Neural cell (in vitro differentiated cells): ENCODE measurements around the gene COL28A1.

Experiments used
- CTCF ChIP-seq: fragments of 450-650 bp; IDR thresholded peaks from 2 replicates; pipeline ENCODE4 v1.5.1; 2014; ENCODE audit warnings: antibody characterized with exemption, mild to moderate bottlenecking, moderate library complexity; ENCODE audit not compliant: poor library complexity, severe bottlenecking
- EP300 ChIP-seq: fragments of 450-650 bp; conservative IDR thresholded peaks from 2 replicates; pipeline ENCODE4 v1.6.1; 2014; ENCODE audit warnings: antibody characterized with exemption, mild to moderate bottlenecking, moderate library complexity; ENCODE audit not compliant: poor library complexity, severe bottlenecking
- POLR2AphosphoS5 ChIP-seq: IDR thresholded peaks from 2 replicates; pipeline ENCODE4 v1.6.1; 2012
- TAF1 ChIP-seq: IDR thresholded peaks from 2 replicates; pipeline ENCODE4 v1.6.1; 2012; ENCODE audit warnings: low read depth
- TF ChIP-seq, protein P1 (sequence below): IDR thresholded peaks from 2 replicates; pipeline ENCODE4 v1.6.1; 2012; ENCODE audit warnings: borderline replicate concordance

DNA sequence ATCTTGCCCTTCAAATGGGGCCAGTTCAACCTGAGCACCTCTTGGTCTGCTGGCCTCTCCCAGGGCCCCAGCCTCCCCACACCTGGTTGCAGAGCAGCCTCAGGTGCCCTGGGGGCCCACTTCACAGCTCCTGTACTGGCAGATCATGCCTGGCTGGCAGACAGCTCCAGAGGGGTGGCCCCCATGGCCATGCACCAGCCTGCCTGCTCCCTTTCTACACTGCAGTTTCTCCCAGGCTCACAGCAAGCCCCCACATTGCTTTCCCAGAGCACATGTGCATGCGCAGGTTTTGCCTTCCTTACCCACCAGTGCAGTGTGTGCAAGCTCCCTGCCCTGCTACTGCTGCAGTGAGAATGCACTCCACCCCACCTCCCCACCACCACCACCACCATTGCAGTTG lies 21.2 kb upstream of the COL28A1 start:
- TF ChIP-seq CTCF (no peak), POLR2AphosphoS5 (no peak), TAF1 (no peak), EP300 (no peak)
- TF ChIP-seq, protein P1, sequence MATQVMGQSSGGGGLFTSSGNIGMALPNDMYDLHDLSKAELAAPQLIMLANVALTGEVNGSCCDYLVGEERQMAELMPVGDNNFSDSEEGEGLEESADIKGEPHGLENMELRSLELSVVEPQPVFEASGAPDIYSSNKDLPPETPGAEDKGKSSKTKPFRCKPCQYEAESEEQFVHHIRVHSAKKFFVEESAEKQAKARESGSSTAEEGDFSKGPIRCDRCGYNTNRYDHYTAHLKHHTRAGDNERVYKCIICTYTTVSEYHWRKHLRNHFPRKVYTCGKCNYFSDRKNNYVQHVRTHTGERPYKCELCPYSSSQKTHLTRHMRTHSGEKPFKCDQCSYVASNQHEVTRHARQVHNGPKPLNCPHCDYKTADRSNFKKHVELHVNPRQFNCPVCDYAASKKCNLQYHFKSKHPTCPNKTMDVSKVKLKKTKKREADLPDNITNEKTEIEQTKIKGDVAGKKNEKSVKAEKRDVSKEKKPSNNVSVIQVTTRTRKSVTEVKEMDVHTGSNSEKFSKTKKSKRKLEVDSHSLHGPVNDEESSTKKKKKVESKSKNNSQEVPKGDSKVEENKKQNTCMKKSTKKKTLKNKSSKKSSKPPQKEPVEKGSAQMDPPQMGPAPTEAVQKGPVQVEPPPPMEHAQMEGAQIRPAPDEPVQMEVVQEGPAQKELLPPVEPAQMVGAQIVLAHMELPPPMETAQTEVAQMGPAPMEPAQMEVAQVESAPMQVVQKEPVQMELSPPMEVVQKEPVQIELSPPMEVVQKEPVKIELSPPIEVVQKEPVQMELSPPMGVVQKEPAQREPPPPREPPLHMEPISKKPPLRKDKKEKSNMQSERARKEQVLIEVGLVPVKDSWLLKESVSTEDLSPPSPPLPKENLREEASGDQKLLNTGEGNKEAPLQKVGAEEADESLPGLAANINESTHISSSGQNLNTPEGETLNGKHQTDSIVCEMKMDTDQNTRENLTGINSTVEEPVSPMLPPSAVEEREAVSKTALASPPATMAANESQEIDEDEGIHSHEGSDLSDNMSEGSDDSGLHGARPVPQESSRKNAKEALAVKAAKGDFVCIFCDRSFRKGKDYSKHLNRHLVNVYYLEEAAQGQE = no peak
